NCI-H2107 (cell line): ENCODE results near the gene MTRF1L.
A peak's percentile ranks its signal among the peaks of the same experiment; 100 is the strongest.

Experiments used
- DNase-seq: peaks from one replicate; lab custom pipeline; 2025; lab: John Stamatoyannopoulos, UW

MTRF1L gene, protein sequence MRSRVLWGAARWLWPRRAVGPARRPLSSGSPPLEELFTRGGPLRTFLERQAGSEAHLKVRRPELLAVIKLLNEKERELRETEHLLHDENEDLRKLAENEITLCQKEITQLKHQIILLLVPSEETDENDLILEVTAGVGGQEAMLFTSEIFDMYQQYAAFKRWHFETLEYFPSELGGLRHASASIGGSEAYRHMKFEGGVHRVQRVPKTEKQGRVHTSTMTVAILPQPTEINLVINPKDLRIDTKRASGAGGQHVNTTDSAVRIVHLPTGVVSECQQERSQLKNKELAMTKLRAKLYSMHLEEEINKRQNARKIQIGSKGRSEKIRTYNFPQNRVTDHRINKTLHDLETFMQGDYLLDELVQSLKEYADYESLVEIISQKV

DNA sequence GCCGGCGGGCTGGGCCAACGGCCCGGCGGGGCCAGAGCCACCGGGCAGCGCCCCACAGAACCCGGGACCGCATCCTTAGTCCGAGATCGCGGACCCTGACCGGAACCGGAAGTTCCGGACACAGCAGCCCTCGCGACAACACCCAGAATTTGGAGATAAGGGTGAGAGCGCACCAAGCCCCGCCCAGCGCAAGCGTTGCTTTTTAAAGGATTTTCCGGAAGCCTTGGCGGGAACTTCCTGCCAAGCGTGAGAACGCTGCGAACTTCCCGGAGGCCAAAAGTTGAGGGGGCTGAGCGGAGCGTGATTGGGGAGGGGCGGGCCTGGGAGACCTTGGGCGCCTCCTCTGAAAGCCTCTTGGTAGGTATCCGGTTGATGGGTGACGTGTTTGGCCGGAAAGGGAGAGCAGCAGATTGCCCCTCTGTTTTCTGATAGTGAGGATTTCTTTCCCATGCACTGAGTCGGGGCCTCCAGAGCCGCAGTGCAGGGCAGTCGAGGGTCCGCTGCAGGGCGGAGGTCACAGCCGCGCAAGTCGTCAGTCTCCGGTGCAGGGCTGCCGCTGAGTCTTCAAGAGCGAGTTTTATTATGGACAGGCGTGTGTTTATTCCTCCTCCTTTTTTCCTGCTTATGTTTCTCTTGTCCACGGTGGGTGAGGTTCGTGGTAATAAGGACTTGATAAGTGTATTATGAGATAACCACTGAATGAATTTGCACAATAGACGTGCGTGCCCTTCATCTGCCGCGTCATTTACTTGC lies at the start of gene MTRF1L:
TSS of gene MTRF1L (minus strand) at position 97 of the 753 bp plus-strand sequence. CDS start at position 73, 24 bp downstream.
- peak; percentile 86 for DNase-seq

DNA sequence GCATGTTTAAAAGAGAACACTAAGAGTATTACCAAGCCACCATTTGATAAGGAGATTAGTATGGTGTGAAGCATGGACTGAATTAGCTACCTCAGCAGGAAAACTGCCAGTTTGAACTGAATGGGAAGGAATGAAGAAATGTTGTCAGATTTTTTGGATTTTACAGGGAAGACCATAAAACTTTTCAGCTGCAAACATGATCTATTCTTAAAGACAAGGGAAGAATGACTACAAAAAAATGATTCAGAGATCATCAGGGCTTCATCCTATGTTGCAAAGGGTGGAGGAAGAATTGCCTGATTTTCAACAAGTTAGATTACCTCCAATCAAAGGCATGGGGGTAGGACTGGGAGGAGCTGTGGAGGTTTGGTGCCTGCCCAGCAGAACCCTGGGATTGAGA lies 49.3 kb upstream of the MTRF1L start:
- no peak for DNase-seq

DNA sequence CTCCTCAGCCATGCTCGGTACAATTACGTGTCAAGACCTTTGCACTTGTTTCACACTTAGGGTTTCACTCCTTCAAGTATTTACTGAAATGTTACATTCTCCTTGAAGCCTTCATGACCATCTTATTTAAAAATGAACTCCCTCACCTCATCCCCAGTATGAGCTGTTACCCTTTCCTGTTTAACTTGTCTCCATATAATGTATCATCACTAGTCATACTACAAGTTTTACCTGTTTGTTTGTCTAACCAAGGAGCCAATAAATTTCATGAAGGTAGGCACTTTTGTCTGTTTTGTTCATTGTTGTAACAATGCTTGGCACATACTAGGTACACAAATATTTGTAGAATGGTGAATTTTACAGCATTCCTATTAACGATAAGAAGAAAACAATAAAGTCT lies 46.1 kb upstream of the MTRF1L start:
- DNase-seq = no peak

DNA sequence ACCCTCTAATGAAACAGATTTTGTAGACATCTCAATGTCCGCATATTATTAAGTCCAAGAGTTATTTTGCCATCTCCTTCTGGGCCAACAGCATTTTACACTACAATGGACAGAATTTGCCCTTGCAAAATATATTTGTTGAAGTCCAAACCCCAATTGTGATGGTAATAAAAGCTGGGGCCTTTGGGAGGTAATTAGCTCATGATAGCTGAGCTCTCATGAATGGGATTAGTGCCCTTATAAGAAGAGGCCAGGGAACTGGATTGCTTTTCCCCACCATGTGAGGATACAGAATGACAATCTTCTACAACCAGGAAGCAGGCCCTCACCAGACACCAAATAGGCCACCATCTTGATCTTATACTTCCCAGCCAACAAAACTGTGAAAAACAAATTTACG lies 44.9 kb upstream of the MTRF1L start:
- DNase-seq = no peak

DNA sequence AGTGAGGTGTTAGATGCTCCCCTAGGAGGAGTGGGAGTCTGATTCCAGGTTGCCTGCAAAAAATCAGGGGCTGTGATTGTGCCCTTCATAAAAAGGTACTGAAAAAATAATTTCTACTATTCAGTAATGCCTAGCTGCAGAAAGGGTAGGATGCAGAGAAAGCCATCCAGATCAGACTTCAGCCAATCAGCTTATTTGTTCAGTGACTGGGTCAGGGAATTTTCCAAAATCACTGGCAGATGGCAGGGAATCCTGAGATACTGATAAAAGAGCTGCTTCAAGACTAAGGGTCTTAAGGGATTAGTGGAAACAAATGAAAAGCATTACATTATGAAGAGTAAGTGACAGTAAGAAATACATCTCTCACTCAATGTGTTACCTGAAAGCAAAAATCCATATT lies 42.8 kb upstream of the MTRF1L start:
- DNase-seq = no peak

DNA sequence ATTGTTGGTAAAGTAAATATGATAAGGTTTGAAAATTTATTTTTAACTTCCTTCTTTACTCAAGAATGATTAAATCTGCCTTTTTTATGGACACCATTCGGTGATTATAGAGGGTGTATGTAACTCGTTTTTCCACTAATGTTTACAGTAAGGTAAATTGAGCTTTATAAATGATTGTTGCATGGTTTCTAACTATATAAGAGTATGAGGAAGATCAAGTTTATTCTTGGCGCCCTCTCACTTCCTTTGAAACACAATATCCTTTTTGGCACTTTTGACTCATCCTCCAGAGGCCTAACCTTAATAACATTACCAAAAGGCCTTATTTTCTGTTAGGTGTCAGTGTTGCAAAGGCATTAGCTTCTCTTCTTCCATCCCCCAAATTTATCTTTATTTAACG lies 41.8 kb upstream of the MTRF1L start:
- no peak for DNase-seq

DNA sequence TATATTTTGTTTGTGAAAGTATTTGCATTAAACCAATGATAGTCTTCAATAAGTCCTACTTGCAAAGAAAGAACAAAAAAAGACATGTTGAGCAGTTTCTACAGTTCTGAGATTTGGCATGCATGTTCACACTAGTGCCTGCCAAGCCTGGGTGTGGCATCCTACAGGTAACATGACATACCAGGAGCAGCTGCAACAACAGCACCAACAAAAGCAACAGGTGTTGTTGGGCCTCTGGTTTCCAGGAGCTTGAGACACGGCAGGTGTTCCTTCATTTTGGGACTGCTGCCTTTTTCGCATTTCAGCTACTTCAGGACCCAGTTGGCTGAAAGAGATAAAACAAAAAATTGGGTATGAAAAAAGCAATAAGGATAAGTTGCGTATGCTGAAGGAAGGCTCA lies 41.2 kb upstream of the MTRF1L start:
- DNase-seq = peak; percentile 50

DNA sequence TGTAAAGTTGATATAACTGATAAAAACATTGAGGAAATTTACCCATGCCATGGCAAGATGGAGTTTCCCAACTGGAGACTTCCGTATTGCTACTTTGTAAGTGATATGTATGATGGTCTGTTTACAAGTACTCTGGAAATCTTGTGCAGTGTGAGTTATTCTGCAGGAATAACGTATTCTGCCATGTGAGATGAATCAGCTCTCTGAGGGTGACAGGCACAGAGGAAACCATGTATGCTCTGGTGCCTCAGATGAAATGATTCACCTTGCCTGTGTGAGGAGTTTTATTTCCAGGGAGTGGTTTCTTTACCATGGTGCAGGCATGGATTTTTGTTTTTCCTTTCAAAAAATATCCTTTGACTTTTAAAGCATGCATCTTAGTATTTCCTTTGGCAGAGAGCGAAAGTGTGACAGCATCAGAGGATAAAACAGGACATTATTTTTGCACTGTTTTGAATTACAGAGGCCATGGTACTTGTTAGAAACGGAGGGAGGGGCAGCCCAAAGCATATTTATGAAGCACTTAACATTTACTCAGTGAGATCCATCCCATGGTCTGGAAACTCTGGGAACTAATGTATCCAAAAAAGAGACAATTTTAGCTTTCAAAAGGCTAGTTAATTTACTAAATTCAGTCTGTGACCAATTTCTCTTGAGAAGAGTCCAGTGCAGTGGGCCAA lies 36.0 kb upstream of the MTRF1L start:
- DNase-seq = no peak

DNA sequence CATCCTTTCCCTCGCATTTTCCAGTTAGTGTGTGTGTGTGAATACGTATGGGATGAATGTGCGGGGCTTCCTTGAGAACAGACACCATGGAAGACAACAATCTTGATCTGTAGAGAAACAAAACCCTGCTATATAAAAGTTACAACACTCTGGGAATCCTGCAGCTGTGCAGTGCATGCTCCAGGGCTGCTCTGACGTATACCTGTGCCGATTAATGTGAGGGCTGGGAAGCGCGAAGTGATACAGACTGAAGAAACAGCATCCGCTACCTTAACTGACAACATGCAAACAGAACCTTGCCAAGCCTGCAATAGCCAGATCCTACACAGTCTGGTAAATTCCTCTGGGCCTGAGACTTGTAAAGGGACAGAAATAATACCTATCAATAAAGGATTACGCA lies 31.6 kb upstream of the MTRF1L start:
- DNase-seq = no peak

DNA sequence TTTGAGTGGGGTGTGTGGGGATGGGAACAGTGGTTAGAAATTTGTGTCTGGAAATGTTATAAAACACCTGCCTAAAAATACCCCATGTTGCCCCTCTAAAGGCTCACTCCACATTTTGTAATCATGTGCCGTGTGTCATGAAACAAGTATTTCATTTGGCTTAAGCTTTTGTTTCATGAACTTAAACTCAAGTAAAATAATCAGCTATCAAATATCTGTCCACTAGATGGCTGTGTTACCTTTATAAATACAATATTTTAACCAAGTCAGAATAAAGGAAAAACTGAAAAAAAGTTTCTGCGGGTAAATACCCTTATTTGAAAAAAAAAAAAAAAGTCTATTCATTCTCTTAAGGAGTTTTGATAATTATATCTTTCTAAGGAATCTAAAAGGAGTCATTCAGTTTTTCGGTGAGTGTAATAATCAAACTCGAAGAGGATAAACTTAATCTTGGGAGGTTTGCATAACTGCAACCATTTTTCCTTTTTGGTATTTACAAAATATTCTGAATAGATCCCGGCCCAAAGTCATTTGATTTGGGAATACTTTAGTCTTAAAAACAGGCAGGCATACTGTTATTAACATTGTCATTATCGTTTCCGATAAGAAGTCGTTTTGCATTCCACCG lies 29.9 kb upstream of the MTRF1L start:
- no peak for DNase-seq

DNA sequence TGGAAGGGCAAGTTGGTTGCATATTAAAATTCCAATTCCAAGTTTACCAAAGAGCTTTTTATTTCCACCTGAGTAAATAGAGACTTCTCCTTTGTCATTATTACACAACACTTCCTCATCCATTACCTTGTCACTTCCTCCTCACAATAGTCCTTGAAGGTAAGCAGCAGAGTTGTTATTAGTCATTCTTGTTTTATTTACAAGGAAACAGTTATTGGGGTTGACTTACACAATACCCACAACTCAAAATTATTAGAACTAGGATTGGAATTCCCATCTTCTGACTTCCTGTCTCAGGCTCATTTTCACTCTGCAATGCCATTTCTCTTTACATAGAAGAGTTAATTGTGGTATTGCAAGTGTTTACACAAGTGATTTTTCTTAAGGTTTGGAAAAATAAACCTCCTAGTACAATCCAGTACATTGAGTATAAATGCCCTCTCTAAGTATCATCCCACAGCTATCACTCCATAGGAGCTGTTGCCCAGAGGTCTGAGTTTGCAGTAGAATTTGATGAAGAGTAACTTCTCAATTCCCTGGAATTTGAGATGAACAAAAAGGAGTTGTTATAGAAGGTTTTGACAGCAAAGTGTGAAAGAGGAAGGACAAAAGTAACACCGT lies 28.9 kb upstream of the MTRF1L start:
- DNase-seq = no peak

DNA sequence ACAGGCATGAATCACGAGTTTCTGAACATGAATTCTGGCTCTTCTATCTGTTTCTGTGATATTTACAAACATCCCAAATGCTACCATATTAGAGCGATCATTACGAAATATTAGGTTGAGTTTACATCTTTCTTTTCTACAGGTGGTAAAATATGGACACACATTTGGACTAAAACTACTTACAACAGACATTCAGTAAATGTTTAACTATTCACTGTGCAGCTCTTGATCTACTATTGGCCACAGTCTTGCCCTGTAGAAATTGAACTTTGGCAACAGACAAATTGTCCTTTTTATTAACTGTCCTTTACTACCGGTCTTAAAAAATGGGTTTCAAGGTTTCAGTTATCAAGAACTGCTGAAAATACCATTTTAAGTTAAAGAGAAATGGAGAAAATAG lies 26.5 kb upstream of the MTRF1L start:
- no peak for DNase-seq

DNA sequence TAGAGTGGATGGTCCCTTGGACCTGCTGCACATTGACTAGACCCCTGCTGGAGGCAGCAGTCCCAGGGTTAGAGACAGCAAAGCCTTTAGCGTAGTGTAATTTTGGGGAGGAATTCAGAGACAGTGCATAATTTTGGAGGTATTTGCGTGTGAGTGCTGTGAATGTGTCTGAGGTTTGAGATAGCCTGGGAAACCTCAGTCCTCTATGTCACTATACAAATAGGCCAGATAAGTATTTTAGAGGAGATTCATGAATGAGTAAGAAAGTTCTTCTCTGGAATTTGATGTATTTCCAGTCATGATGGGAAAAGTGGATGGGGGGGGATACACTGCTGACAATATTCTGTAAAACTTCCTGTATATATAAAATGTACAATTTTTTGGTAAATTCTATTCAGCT lies 25.8 kb upstream of the MTRF1L start:
- no peak for DNase-seq

DNA sequence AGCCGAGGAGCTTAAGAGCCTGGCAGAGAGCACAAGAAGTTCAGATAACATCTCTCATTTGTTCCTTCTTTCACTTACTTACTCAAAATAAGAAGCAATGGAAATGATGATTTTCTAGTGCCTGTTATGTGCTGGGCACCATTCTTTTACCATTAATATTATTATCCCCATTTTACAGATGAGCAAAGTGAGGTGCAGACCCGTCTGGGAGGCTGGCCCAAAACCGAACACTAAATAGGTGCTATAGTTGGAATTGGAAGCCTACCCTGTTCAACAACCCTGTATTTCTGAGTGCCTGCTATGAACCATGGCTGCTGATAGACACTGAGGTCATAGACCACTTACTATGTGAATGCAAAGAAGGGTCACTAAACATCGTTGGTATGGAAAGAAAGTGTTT lies 25.0 kb upstream of the MTRF1L start:
- no peak for DNase-seq

DNA sequence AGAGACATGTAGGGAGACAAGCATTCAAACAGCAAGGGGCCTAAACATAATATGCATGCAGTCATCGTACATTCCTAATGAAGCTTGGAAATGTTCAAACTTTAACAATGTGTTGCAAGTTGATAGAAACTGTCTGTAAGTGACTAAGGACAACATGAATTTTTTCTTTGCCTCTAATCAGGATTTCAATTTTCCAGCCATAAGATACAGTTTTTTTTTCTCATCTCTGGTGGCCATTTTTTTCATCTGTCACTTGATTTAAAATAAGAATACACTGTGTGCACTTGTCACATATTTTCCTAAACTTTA lies 22.2 kb upstream of the MTRF1L start:
- DNase-seq = no peak

DNA sequence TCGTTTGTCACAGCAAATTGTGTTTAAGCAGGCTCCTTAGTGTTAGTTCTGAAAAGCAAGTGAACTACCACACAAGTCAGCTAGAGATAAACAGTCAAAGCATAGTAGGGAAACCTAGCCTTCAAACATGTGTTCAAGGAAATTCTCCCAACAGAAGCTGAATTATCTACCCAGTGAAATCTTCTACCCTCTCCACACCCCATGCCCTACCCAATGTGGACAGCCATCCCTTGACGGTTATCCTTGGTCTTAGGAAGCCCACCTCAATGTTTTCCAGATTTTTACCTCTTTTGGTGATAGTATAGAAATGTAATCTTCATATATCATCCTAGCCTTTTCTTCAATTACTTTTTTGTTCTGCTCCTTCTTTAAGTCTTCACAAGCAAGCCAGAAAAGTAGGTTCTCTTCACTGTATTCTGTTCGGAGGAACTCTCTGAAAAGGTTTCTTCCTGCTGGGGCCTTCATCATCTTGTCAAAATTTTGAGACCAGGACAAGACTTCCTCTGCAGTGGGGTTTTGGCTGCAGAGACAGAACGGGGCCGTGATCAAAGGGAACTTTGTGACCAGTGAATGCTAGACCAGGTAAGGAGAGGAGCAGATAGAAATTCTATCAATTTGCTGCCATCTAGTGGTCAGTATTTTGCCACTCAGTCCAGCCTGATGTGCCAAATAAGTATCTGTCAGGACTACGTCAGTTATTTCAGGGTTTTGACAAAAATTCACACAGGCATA lies 21.6 kb upstream of the MTRF1L start:
- DNase-seq = peak; percentile 42

DNA sequence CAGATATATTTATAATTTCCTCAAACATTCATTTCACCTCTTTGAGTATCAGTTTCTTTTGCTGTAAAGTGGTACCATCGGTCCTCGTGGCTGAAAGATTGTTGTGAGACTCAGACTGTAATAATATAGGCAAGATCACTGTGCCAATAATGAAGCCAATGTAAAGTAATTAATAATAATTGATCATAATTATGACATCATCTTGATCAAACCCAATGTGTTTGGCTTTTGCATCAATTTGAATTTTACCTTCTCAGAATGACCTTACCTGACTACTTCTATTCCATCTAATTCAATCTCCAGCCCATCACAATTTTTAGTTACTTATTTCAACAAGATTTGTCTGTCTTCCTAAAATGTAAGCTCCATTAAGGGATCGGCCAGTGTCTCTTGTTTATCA lies 15.8 kb upstream of the MTRF1L start:
- DNase-seq = no peak

DNA sequence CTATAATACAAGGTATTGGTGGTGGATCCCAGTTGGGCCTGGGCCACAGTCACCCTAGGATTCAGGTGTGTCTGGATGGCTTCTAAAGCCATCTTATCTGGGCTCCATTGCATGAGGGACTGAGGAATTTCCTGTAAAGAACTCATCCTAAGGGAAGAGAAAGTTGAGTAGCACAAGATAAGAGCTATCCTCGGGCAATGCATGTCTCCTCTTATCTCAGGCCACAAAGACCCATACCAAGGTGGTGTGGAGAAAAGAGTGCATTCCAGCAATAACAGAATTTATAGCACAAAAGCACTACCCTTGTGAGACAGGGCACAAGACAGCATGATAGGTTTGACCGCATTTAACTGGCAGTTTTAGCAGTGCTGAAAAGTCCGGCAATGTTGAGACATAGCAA lies 14.3 kb upstream of the MTRF1L start:
- no peak for DNase-seq

DNA sequence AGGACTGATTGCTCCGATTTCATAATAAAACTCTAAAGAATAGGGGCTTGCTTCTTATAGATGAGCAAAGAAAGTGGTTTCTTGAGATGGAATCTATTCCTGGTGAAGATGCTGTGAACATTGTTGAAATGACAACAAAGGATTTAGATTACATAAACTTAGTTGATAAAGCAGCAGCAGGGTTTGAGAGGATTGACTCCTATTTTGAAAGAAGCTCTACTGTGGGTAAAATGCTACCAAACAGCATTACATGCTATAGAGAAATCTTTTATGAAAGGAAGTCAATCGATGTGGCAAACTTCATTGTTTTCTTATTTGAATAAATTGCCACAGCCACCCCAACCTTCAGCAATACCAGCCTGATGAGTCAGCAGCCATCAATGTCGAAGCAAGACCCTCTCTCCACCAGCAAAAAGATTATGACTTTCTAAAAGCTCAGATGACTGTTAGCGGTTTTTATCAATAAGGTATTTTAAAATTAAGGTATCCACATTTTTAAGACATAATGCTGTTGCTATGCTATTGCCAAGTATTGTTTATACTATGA lies 12.7 kb upstream of the MTRF1L start:
- DNase-seq = no peak

DNA sequence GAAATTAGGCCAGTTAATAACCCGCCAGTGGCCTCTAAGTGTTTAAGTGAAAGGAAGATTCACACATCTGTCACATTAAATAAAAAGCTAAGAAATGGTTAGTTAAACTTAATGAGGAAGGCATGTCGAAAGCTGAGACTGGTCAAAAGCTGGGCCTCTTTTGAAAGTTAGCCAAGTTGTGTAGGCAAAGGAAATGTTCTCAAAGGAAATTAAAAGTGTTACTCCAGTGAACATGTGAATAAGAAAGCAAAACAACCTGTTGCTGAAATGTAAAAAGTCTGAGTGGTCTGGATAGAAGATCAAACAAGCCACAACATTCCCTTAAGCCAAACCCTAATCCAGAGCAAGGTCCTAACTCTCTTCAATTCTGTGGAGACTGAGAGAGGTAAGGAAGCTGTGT lies 10.9 kb upstream of the MTRF1L start:
- no peak for DNase-seq

DNA sequence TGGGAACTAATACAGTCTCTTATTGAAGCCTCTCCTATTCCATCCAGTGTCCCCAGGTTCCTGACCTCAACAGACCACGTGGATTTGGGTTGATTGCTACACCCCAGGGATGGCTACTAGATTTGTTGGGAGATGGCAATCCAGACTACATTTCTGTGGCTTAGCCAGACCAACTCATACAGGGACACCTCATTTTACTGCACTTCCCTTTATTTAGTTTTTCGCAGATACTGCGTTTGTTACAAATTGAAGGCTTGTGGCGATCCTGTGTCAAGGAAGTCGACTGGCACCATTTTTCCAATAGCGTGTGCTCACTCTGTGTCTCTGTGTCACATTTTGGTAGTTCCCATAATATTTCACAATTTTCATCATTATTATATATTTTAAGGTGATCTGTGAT lies 10.3 kb upstream of the MTRF1L start:
- no peak for DNase-seq
